ENCODE data around the gene FH. TPM values are rescaled to one million over a fixed set of nuclear protein-coding genes. Genes with fewer than 3 reads are reported as not detected.

The FH gene
- total and polyA plus RNA-seq, 2 donors, result 31.4 to 39.2 TPM

- DNase-seq (ENCODE audit: low read depth in 6 of 9, low spot score in 9 of 9), result no peak
- Histone ChIP-seq H3K36me3 (ENCODE audit: control insufficient read depth in 2 of 2, insufficient read depth in 2 of 2, low read length in 1 of 2) (no peaks in the 10 kb centered on the region), H3K27ac (ENCODE audit: low read depth in 1 of 2, low read length in 1 of 2) (no peak overlapping the region), H3K4me3 (ENCODE audit: low read length in 2 of 2) (no peak overlapping the region), H3K27me3 (ENCODE audit: control insufficient read depth in 2 of 2, insufficient read depth in 1 of 2, low read length in 1 of 2) (no peaks in the 10 kb centered on the region), H3K4me1 (ENCODE audit: control insufficient read depth in 2 of 2, insufficient read depth in 2 of 2, low read length in 2 of 2) (no peaks in the 10 kb centered on the region), H3K9me3 (ENCODE audit: control insufficient read depth in 2 of 2, insufficient read depth in 1 of 2, low read length in 1 of 2) (no peaks in the 10 kb centered on the region)
- 92% methylated on average over 5 of the region's 5 CpGs for WGBS
Measured at GRCh38 chr1:241470908-241471590, 48.5 kb downstream of the FH start.

- H3K27ac ChIP-seq (ENCODE audit: low read depth in 1 of 2, low read length in 1 of 2), result no peak overlapping the region
- no peaks in the 10 kb centered on the region for H3K36me3 ChIP-seq (ENCODE audit: control insufficient read depth in 2 of 2, insufficient read depth in 2 of 2, low read length in 1 of 2)
- 94% methylated on average over 3 of the region's 3 CpGs for WGBS
- no peak overlapping the region for H3K4me3 ChIP-seq (ENCODE audit: low read length in 2 of 2)
- DNase-seq (ENCODE audit: low read depth in 6 of 9, low spot score in 9 of 9), result no peak
- H3K4me1 ChIP-seq (ENCODE audit: control insufficient read depth in 2 of 2, insufficient read depth in 2 of 2, low read length in 2 of 2), result no peaks in the 10 kb centered on the region
- no peaks in the 10 kb centered on the region for H3K9me3 ChIP-seq (ENCODE audit: control insufficient read depth in 2 of 2, insufficient read depth in 1 of 2, low read length in 1 of 2)
- no peaks in the 10 kb centered on the region for H3K27me3 ChIP-seq (ENCODE audit: control insufficient read depth in 2 of 2, insufficient read depth in 1 of 2, low read length in 1 of 2)
Measured at GRCh38 chr1:241470361-241470760, 49.2 kb downstream of the FH start.

- 96% methylated on average over 8 of the region's 8 CpGs for WGBS
- DNase-seq (ENCODE audit: low read depth in 6 of 9, low spot score in 9 of 9), result no peak
- Histone ChIP-seq H3K36me3 (ENCODE audit: control insufficient read depth in 2 of 2, insufficient read depth in 2 of 2, low read length in 1 of 2) (no peaks in the 10 kb centered on the region), H3K4me3 (ENCODE audit: low read length in 2 of 2) (no peak overlapping the region), H3K27ac (ENCODE audit: low read depth in 1 of 2, low read length in 1 of 2) (no peak overlapping the region), H3K27me3 (ENCODE audit: control insufficient read depth in 2 of 2, insufficient read depth in 1 of 2, low read length in 1 of 2) (no peaks in the 10 kb centered on the region), H3K9me3 (ENCODE audit: control insufficient read depth in 2 of 2, insufficient read depth in 1 of 2, low read length in 1 of 2) (no peaks in the 10 kb centered on the region), H3K4me1 (ENCODE audit: control insufficient read depth in 2 of 2, insufficient read depth in 2 of 2, low read length in 2 of 2) (no peaks in the 10 kb centered on the region)
Measured at GRCh38 chr1:241465673-241466072, 53.9 kb downstream of the FH start.

DNA sequence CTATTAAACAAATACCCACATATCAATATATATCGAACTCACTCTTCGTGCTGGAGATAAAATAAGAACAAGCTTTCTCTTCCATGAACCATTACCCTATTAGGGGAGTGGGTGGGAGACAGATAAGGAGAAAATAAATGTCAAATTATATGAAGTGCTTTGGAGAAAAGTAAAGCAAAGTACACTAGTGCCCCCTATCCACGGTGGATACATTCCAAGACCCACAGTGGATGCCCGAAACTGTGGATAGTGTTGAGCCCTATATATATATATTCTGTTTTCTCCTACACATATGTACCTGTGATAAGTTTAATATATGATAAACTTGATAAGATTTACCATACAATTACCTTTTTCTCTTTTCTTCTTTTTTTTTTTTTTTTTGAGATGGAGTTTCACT, 54.6 kb downstream of the FH start:
- Histone ChIP-seq H3K4me1 (ENCODE audit: control insufficient read depth in 2 of 2, insufficient read depth in 2 of 2, low read length in 2 of 2) (no peaks in the 10 kb centered on the region), H3K4me3 (ENCODE audit: low read length in 2 of 2) (no peak overlapping the region), H3K27me3 (ENCODE audit: control insufficient read depth in 2 of 2, insufficient read depth in 1 of 2, low read length in 1 of 2) (no peaks in the 10 kb centered on the region), H3K36me3 (ENCODE audit: control insufficient read depth in 2 of 2, insufficient read depth in 2 of 2, low read length in 1 of 2) (no peaks in the 10 kb centered on the region), H3K9me3 (ENCODE audit: control insufficient read depth in 2 of 2, insufficient read depth in 1 of 2, low read length in 1 of 2) (no peaks in the 10 kb centered on the region), H3K27ac (ENCODE audit: low read depth in 1 of 2, low read length in 1 of 2) (no peak overlapping the region)
- no peak for DNase-seq (ENCODE audit: low read depth in 6 of 9, low spot score in 9 of 9)
- WGBS, result 91% methylated on average over 4 of the region's 4 CpGs

DNA sequence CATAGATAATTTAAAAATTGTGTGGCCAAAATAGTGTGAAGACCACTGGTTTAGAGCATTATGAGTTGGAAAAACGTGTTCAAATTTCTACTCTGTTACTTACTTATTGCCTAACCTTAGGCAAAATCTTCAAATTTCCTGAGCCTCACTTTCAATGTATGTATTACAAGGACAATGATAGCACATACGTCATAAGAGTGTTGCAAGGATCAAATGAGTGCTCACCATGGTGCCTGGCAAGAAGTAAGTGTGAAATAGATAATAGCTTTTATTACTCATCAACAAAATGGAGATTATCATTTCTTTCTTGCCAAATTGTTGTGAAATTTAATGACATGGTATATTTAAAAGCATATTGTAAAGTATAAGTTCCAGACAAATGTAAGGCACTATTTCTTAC, 57.2 kb downstream of the FH start:
- no peaks in the 10 kb centered on the region for H3K27me3 ChIP-seq (ENCODE audit: control insufficient read depth in 2 of 2, insufficient read depth in 1 of 2, low read length in 1 of 2)
- WGBS, result 83% methylated on average over 2 of the region's 2 CpGs
- H3K4me3 ChIP-seq (ENCODE audit: low read length in 2 of 2), result no peak overlapping the region
- H3K27ac ChIP-seq (ENCODE audit: low read depth in 1 of 2, low read length in 1 of 2), result no peak overlapping the region
- H3K4me1 ChIP-seq (ENCODE audit: control insufficient read depth in 2 of 2, insufficient read depth in 2 of 2, low read length in 2 of 2), result no peaks in the 10 kb centered on the region
- DNase-seq (ENCODE audit: low read depth in 6 of 9, low spot score in 9 of 9), result no peak
- H3K36me3 ChIP-seq (ENCODE audit: control insufficient read depth in 2 of 2, insufficient read depth in 2 of 2, low read length in 1 of 2), result no peaks in the 10 kb centered on the region
- H3K9me3 ChIP-seq (ENCODE audit: control insufficient read depth in 2 of 2, insufficient read depth in 1 of 2, low read length in 1 of 2), result no peaks in the 10 kb centered on the region

DNA sequence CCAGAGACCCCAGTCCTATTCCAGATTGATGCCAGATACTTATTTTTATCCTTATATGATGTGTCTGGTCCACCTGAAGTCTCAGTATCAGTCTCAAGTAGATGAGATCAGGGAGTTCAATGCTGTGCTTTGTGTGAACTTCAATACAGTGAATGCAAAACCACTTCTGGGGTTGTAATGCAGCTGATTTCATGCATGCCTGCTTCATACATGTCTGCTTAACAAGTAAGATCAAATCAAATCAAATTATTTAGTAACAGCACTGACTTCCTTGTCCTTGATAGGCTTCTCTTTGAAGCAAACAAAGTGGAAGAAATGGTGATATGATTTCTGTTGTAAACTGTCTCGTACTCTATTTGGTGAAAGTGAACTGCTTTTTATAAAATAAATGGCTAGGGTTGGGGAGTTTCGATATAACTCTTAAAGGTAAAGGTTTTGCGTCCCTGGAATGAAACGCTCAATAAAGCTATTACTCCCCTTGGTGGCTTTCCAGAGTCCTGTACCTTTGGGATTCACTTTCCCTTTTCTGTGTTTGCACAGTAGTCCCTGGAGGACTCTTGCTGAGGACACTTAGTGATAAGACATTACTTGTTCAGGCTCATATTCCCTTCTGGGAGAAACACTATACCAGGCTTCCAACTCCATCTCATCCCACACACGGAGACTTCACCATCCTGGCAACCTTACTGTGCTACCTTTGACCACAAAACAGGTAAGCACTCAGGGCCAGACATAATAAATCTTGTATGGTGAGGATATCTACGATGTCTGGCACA, 59.3 kb downstream of the FH start:
- no peak overlapping the region for H3K27ac ChIP-seq (ENCODE audit: low read depth in 1 of 2, low read length in 1 of 2)
- WGBS, result 80% methylated on average over 6 of the region's 6 CpGs
- H3K4me3 ChIP-seq (ENCODE audit: low read length in 2 of 2), result no peak overlapping the region
- no peak for DNase-seq (ENCODE audit: low read depth in 6 of 9, low spot score in 9 of 9)
- H3K36me3 ChIP-seq (ENCODE audit: control insufficient read depth in 2 of 2, insufficient read depth in 2 of 2, low read length in 1 of 2), result no peaks in the 10 kb centered on the region
- no peaks in the 10 kb centered on the region for H3K9me3 ChIP-seq (ENCODE audit: control insufficient read depth in 2 of 2, insufficient read depth in 1 of 2, low read length in 1 of 2)
- H3K4me1 ChIP-seq (ENCODE audit: control insufficient read depth in 2 of 2, insufficient read depth in 2 of 2, low read length in 2 of 2), result no peaks in the 10 kb centered on the region
- H3K27me3 ChIP-seq (ENCODE audit: control insufficient read depth in 2 of 2, insufficient read depth in 1 of 2, low read length in 1 of 2), result no peaks in the 10 kb centered on the region

- H3K9me3 ChIP-seq (ENCODE audit: control insufficient read depth in 2 of 2, insufficient read depth in 1 of 2, low read length in 1 of 2), result no peaks in the 10 kb centered on the region
- H3K4me3 ChIP-seq (ENCODE audit: low read length in 2 of 2), result no peak overlapping the region
- H3K36me3 ChIP-seq (ENCODE audit: control insufficient read depth in 2 of 2, insufficient read depth in 2 of 2, low read length in 1 of 2), result no peaks in the 10 kb centered on the region
- WGBS, result 78% methylated on average over 2 of the region's 2 CpGs
- no peaks in the 10 kb centered on the region for H3K4me1 ChIP-seq (ENCODE audit: control insufficient read depth in 2 of 2, insufficient read depth in 2 of 2, low read length in 2 of 2)
- no peak for DNase-seq (ENCODE audit: low read depth in 6 of 9, low spot score in 9 of 9)
- H3K27ac ChIP-seq (ENCODE audit: low read depth in 1 of 2, low read length in 1 of 2), result no peak overlapping the region
- H3K27me3 ChIP-seq (ENCODE audit: control insufficient read depth in 2 of 2, insufficient read depth in 1 of 2, low read length in 1 of 2), result no peaks in the 10 kb centered on the region
Measured at GRCh38 chr1:241459186-241459802, 60.3 kb downstream of the FH start.

DNA sequence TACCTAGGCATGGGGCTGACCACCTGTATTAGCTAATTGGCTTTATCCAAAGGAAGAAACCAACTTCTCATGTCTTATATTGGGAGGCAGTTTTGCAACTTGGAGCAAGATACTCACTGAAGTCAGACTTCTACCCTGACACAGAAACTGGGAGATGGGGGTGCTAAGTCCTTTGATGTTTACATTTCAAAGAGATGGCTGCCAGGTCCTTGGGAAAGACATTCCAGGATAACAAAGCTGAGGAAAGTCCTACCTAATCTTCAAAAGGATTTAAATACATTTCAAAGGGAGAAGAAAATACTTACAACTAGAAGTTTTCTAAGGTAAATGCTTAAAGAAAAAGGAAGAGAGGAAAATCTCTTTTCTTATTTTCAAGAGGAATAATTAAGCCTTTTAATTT, 62.1 kb downstream of the FH start:
- no peak overlapping the region for H3K27ac ChIP-seq (ENCODE audit: low read depth in 1 of 2, low read length in 1 of 2)
- H3K9me3 ChIP-seq (ENCODE audit: control insufficient read depth in 2 of 2, insufficient read depth in 1 of 2, low read length in 1 of 2), result no peaks in the 10 kb centered on the region
- DNase-seq (ENCODE audit: low read depth in 6 of 9, low spot score in 9 of 9), result no peak
- H3K4me3 ChIP-seq (ENCODE audit: low read length in 2 of 2), result no peak overlapping the region
- no peaks in the 10 kb centered on the region for H3K27me3 ChIP-seq (ENCODE audit: control insufficient read depth in 2 of 2, insufficient read depth in 1 of 2, low read length in 1 of 2)
- H3K36me3 ChIP-seq (ENCODE audit: control insufficient read depth in 2 of 2, insufficient read depth in 2 of 2, low read length in 1 of 2), result no peaks in the 10 kb centered on the region
- H3K4me1 ChIP-seq (ENCODE audit: control insufficient read depth in 2 of 2, insufficient read depth in 2 of 2, low read length in 2 of 2), result no peaks in the 10 kb centered on the region

DNA sequence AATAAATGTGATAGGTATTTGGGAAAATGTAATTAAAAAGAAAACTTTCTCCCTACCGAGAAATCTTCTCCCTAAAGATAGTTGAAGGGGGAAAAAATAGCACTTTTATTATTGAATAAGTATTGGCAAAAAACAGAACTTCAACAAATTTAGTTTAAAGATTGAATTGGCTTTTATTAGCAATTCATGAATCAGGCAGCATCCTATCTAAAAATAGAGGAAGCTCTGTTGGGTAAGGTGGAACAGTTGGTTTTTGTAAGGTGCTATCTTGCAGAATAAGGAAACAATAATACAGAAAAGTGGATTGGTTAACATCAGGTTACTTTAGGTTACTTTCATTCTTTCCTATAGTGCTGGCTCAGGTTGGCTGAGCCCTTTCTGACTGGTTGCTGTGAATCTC, 62.8 kb downstream of the FH start:
- Histone ChIP-seq H3K27ac (ENCODE audit: low read depth in 1 of 2, low read length in 1 of 2) (no peak overlapping the region), H3K4me3 (ENCODE audit: low read length in 2 of 2) (no peak overlapping the region), H3K36me3 (ENCODE audit: control insufficient read depth in 2 of 2, insufficient read depth in 2 of 2, low read length in 1 of 2) (no peaks in the 10 kb centered on the region), H3K27me3 (ENCODE audit: control insufficient read depth in 2 of 2, insufficient read depth in 1 of 2, low read length in 1 of 2) (no peaks in the 10 kb centered on the region), H3K9me3 (ENCODE audit: control insufficient read depth in 2 of 2, insufficient read depth in 1 of 2, low read length in 1 of 2) (no peaks in the 10 kb centered on the region), H3K4me1 (ENCODE audit: control insufficient read depth in 2 of 2, insufficient read depth in 2 of 2, low read length in 2 of 2) (no peaks in the 10 kb centered on the region)
- DNase-seq (ENCODE audit: low read depth in 6 of 9, low spot score in 9 of 9), result no peak
- WGBS, result 93% methylated on average over 1 of the region's 1 CpG
